ENCODE results near the gene RASAL1.
"Not testable (repeated sequence)": the region's sequence is repeated elsewhere in the genome, so short reads cannot be mapped to it uniquely, and the experiment has no call there.

RASAL1 gene

GRCh38 chr12:113137861-113138783 lies 2.6 kb upstream of the RASAL1 start:
- DNase-seq: no peak

- no peak for DNase-seq
Observed at GRCh38 chr12:113136990-113137511, 1.5 kb upstream of the RASAL1 start.

GRCh38 chr12:113136128-113136989 lies 798 bp upstream of the RASAL1 start:
- peak; percentile 64 for DNase-seq

- DNase-seq: no peak
Observed at GRCh38 chr12:113134521-113134951, 1.0 kb downstream of the RASAL1 start.

- no peak for DNase-seq
Observed at GRCh38 chr12:113134071-113134470, 1.5 kb downstream of the RASAL1 start.

- DNase-seq: no peak
Observed at GRCh38 chr12:113133666-113134065, 1.9 kb downstream of the RASAL1 start.

- no peak for DNase-seq
Observed at GRCh38 chr12:113133036-113133435, 2.5 kb downstream of the RASAL1 start.

- DNase-seq: no peak
Observed at GRCh38 chr12:113131556-113131955, 4.0 kb downstream of the RASAL1 start.

GRCh38 chr12:113130457-113131135 lies 5.0 kb downstream of the RASAL1 start:
- DNase-seq: no peak

GRCh38 chr12:113129664-113130456 lies 5.7 kb downstream of the RASAL1 start:
- no peak for DNase-seq

- no peak for DNase-seq
Observed at GRCh38 chr12:113128802-113129663, 6.5 kb downstream of the RASAL1 start.

- DNase-seq: no peak
Observed at GRCh38 chr12:113127791-113128199, 7.8 kb downstream of the RASAL1 start.

- DNase-seq: no peak
Observed at GRCh38 chr12:113120670-113121370, 14.7 kb downstream of the RASAL1 start.

- DNase-seq: no peak
Observed at GRCh38 chr12:113119980-113120669, 15.4 kb downstream of the RASAL1 start.

GRCh38 chr12:113118142-113118541 lies 17.4 kb downstream of the RASAL1 start:
- DNase-seq: no peak

GRCh38 chr12:113117684-113118083 lies 17.9 kb downstream of the RASAL1 start:
- not testable (repeated sequence) for DNase-seq

- DNase-seq: no peak
Observed at GRCh38 chr12:113116875-113117274, 18.7 kb downstream of the RASAL1 start.

GRCh38 chr12:113115455-113116126 lies 20.0 kb downstream of the RASAL1 start:
- DNase-seq: no peak
